Measurements from ENCODE around the gene DPP7. TPM values are rescaled to one million over a fixed set of nuclear protein-coding genes. Genes with fewer than 3 reads are reported as not detected.
A peak's percentile ranks its signal among the peaks of the same experiment; 100 is the strongest.

DPP7 gene
- total RNA-seq, 1 experiment from 2014 or later: 291 TPM

- intact Hi-C loops (cut with micrococcal nuclease): no loop called here
- no peaks in the 10 kb centered on the region for H3K9me2 ChIP-seq (ENCODE audit: insufficient read depth)
- BruUV-seq (replicated peaks): no TSS peak
- no peak for DNase-seq (ENCODE audit: low read depth, low spot score)
- CTCF ChIA-PET: no interaction called here
- no peak overlapping the region for H3K9ac ChIP-seq (ENCODE audit: low read length)
- H3K79me2 ChIP-seq (ENCODE audit: insufficient read depth, low read length): peaks cover 3% of the 10 kb centered on the region; the same call in 1 of the 2 replicates
- H3K36me3 ChIP-seq (ENCODE audit: control insufficient read depth in 1 of 2, insufficient read depth in 2 of 2, low read length in 2 of 2): no peaks in the 10 kb centered on the region
- TF ChIP-seq ATF3 (IDR thresholded peaks at IDR 0.05): no peak
- TF ChIP-seq, protein P1, sequence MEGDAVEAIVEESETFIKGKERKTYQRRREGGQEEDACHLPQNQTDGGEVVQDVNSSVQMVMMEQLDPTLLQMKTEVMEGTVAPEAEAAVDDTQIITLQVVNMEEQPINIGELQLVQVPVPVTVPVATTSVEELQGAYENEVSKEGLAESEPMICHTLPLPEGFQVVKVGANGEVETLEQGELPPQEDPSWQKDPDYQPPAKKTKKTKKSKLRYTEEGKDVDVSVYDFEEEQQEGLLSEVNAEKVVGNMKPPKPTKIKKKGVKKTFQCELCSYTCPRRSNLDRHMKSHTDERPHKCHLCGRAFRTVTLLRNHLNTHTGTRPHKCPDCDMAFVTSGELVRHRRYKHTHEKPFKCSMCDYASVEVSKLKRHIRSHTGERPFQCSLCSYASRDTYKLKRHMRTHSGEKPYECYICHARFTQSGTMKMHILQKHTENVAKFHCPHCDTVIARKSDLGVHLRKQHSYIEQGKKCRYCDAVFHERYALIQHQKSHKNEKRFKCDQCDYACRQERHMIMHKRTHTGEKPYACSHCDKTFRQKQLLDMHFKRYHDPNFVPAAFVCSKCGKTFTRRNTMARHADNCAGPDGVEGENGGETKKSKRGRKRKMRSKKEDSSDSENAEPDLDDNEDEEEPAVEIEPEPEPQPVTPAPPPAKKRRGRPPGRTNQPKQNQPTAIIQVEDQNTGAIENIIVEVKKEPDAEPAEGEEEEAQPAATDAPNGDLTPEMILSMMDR (IDR thresholded peaks at IDR 0.05 in 2 of 3, conservative IDR thresholded peaks at IDR 0.05 in 1 of 3; ENCODE audit: borderline replicate concordance in 1 of 3, insufficient read depth in 1 of 3, low read depth in 2 of 3, low read length in 2 of 3): no peak
- no peak for TF ChIP-seq MAX (IDR thresholded peaks at IDR 0.05)
- TF ChIP-seq EGR1 (IDR thresholded peaks at IDR 0.05; ENCODE audit: low read depth): no peak
- TF ChIP-seq YY1 (IDR thresholded peaks at IDR 0.05; ENCODE audit: extremely low read depth, insufficient replicate concordance, low read depth, low read length): no peak
- TF ChIP-seq EZH2phosphoT487 (IDR thresholded peaks at IDR 0.05; ENCODE audit: borderline replicate concordance): no peak
- TF ChIP-seq FOSL1 (IDR thresholded peaks at IDR 0.05; ENCODE audit: low read depth): no peak
- TF ChIP-seq SRF (IDR thresholded peaks at IDR 0.05; ENCODE audit: low read depth): no peak
- TF ChIP-seq, protein P2, sequence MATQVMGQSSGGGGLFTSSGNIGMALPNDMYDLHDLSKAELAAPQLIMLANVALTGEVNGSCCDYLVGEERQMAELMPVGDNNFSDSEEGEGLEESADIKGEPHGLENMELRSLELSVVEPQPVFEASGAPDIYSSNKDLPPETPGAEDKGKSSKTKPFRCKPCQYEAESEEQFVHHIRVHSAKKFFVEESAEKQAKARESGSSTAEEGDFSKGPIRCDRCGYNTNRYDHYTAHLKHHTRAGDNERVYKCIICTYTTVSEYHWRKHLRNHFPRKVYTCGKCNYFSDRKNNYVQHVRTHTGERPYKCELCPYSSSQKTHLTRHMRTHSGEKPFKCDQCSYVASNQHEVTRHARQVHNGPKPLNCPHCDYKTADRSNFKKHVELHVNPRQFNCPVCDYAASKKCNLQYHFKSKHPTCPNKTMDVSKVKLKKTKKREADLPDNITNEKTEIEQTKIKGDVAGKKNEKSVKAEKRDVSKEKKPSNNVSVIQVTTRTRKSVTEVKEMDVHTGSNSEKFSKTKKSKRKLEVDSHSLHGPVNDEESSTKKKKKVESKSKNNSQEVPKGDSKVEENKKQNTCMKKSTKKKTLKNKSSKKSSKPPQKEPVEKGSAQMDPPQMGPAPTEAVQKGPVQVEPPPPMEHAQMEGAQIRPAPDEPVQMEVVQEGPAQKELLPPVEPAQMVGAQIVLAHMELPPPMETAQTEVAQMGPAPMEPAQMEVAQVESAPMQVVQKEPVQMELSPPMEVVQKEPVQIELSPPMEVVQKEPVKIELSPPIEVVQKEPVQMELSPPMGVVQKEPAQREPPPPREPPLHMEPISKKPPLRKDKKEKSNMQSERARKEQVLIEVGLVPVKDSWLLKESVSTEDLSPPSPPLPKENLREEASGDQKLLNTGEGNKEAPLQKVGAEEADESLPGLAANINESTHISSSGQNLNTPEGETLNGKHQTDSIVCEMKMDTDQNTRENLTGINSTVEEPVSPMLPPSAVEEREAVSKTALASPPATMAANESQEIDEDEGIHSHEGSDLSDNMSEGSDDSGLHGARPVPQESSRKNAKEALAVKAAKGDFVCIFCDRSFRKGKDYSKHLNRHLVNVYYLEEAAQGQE (IDR thresholded peaks at IDR 0.05; ENCODE audit: low read depth): no peak
- TF ChIP-seq RAD21 (IDR thresholded peaks at IDR 0.05; ENCODE audit: low read depth): no peak
- no peak for TF ChIP-seq ELF1 (IDR thresholded peaks at IDR 0.05; ENCODE audit: borderline replicate concordance, low read depth)
- TF ChIP-seq SP1 (IDR thresholded peaks at IDR 0.05; ENCODE audit: low read depth): no peak
- no peak for TF ChIP-seq POLR2A (IDR thresholded peaks at IDR 0.05; ENCODE audit: borderline replicate concordance, extremely low read depth, insufficient read depth, insufficient read length)
- TF ChIP-seq EZH2 (IDR thresholded peaks at IDR 0.05): no peak
- no peak for TF ChIP-seq JUND (IDR thresholded peaks at IDR 0.05)
- no peak for TF ChIP-seq ZBTB33 (IDR thresholded peaks at IDR 0.05; ENCODE audit: extremely low read depth, insufficient replicate concordance, low read length)
- no peak for TF ChIP-seq CEBPB (IDR thresholded peaks at IDR 0.05; ENCODE audit: low read depth)
- no peak for TF ChIP-seq POLR2AphosphoS5 (IDR thresholded peaks at IDR 0.05; ENCODE audit: low read depth, low read length)
- no peak for TF ChIP-seq TCF7L2 (IDR thresholded peaks at IDR 0.05; ENCODE audit: borderline replicate concordance, extremely low read depth, insufficient read depth, insufficient read length)
- no peak for TF ChIP-seq SIN3A (IDR thresholded peaks at IDR 0.05; ENCODE audit: low read depth)
- no peaks in the 10 kb centered on the region for H4K20me1 ChIP-seq (ENCODE audit: insufficient read depth)
- no peaks in the 10 kb centered on the region for H3K27me3 ChIP-seq (ENCODE audit: insufficient read depth, low read length)
- H2AFZ ChIP-seq (ENCODE audit: low read depth, low read length, poor library complexity, severe bottlenecking): no peak overlapping the region
- H3K27ac ChIP-seq (ENCODE audit: low read depth, low read length): no peak overlapping the region
- ATAC-seq: no peak
- peak overlapping the region; percentile 53 for H3K4me2 ChIP-seq (ENCODE audit: low read length)
- POLR2A ChIA-PET: interaction anchor here (0.7 to 1.5 kb wide), 3 partner anchors 10 to 29 kb away, joined by 3 to 7 read pairs (median 5); no protein-coding TSS in a partner anchor
- RAD21 ChIA-PET (ENCODE audit: low non-redundant PET in 1 of 2, low total read pairs in 2 of 2, uncharacterized antibody in 2 of 2, unreplicated experiment in 2 of 2): no interaction called here
- H3K4me1 ChIP-seq (ENCODE audit: control insufficient read depth in 1 of 2, insufficient read depth in 2 of 2, low read length in 2 of 2): peaks cover 16 to 24% of the 10 kb centered on the region in 2 experiments
- no peak overlapping the region for H3K4me3 ChIP-seq (replicated peaks in 1 of 2; ENCODE audit: low read depth in 1 of 2, low read length in 2 of 2)
- H3K9me3 ChIP-seq (ENCODE audit: control insufficient read depth in 1 of 2, insufficient read depth in 1 of 2, low read depth in 1 of 2, low read length in 2 of 2): no peaks in the 10 kb centered on the region
These were observed 19.7 kb upstream of the DPP7 start for GRCh38 chr9:137134191-137134590.
